Liver (tissue), 9 donors: Measurements from ENCODE around the gene GPR55. TPM values are rescaled to one million over a fixed set of nuclear protein-coding genes. Genes with fewer than 3 reads are reported as not detected.
A peak's percentile ranks its signal among the peaks of the same experiment; 100 is the strongest.

ENCODE experiments used
- DNase-seq: peaks from one replicate; pipeline ENCODE4 v3.0.0-alpha.2; 2017; ENCODE audit warnings: low spot score
- H3K27ac ChIP-seq, 2 donors: one replicate each; pipeline ENCODE4 v1.7.0; 2013; ENCODE audit warnings: inconsistent platforms in 2 of 2, low read length in 2 of 2, control low read depth in 1 of 2, low read depth in 1 of 2, mild to moderate bottlenecking in 1 of 2
- H3K27me3 ChIP-seq, 4 donors: one replicate each; pipeline versions ENCODE4 v1.6.1 to v1.7.0; 2013; ENCODE audit warnings: low read length in 3 of 4, inconsistent platforms in 1 of 4, mild to moderate bottlenecking in 1 of 4, moderate library complexity in 1 of 4; ENCODE audit not compliant: control insufficient read depth in 4 of 4, insufficient read depth in 4 of 4
- H3K36me3 ChIP-seq, 4 donors: one replicate each; pipeline versions ENCODE4 v1.6.1 to v1.7.0; 2013; ENCODE audit warnings: low read length in 3 of 4, mild to moderate bottlenecking in 3 of 4, low read depth in 1 of 4, moderate library complexity in 1 of 4; ENCODE audit not compliant: control insufficient read depth in 4 of 4, insufficient read depth in 3 of 4
- H3K4me1 ChIP-seq, 4 donors: one replicate each; pipeline versions ENCODE4 v1.6.1 to v1.7.0; 2013; ENCODE audit warnings: low read length in 3 of 4, mild to moderate bottlenecking in 3 of 4, moderate library complexity in 1 of 4; ENCODE audit not compliant: control insufficient read depth in 4 of 4, insufficient read depth in 4 of 4
- H3K4me3 ChIP-seq, 3 donors: one replicate each; pipeline versions ENCODE4 v1.6.1 to v1.7.0; 2013; ENCODE audit warnings: low read length in 3 of 3, control low read depth in 1 of 3, low read depth in 1 of 3, mild to moderate bottlenecking in 1 of 3
- H3K9ac ChIP-seq, 2 donors: one replicate each; pipeline ENCODE4 v1.7.0; 2013; ENCODE audit warnings: low read length in 2 of 2, mild to moderate bottlenecking in 2 of 2, moderate library complexity in 2 of 2, control low read depth in 1 of 2, low read depth in 1 of 2
- H3K9me3 ChIP-seq, 4 donors: one replicate each; pipeline versions ENCODE4 v1.6.1 to v1.7.0; 2013; ENCODE audit warnings: low read length in 3 of 4; ENCODE audit not compliant: control insufficient read depth in 4 of 4
- EGR1 ChIP-seq, 2 donors: IDR thresholded peaks; 2 replicates each; pipeline ENCODE4 v1.6.1; 2016 to 2018; ENCODE audit warnings: antibody characterized with exemption in 2 of 2, low read depth in 2 of 2
- FOXA1 ChIP-seq: IDR thresholded peaks from 2 replicates; pipeline ENCODE4 v1.6.1; 2016; ENCODE audit warnings: antibody characterized with exemption
- FOXA2 ChIP-seq: IDR thresholded peaks from 2 replicates; pipeline ENCODE4 v1.6.1; 2016; ENCODE audit warnings: antibody characterized with exemption
- GABPA ChIP-seq, 2 donors: IDR thresholded peaks in 1 of 2; conservative IDR thresholded peaks in 1 of 2; 2 replicates each; pipeline ENCODE4 v1.6.1; 2016; ENCODE audit warnings: antibody characterized with exemption in 2 of 2, mild to moderate bottlenecking in 1 of 2, moderate library complexity in 1 of 2
- HNF4A ChIP-seq, 2 donors: conservative IDR thresholded peaks; 2 replicates each; pipeline ENCODE4 v1.6.1; 2016; ENCODE audit warnings: antibody characterized with exemption in 2 of 2, mild to moderate bottlenecking in 2 of 2
- HNF4G ChIP-seq: IDR thresholded peaks from 2 replicates; pipeline ENCODE4 v1.6.1; 2016; ENCODE audit warnings: antibody characterized with exemption
- JUND ChIP-seq, 2 donors: IDR thresholded peaks; 2 replicates each; pipeline ENCODE4 v1.6.1; 2016; ENCODE audit warnings: antibody characterized with exemption in 2 of 2
- NR2F2 ChIP-seq: IDR thresholded peaks from 2 replicates; pipeline ENCODE4 v1.6.1; 2016; ENCODE audit warnings: antibody characterized with exemption
- RAD21 ChIP-seq, 2 donors: IDR thresholded peaks; 2 replicates each; pipeline ENCODE4 v1.6.1; 2016; ENCODE audit warnings: antibody characterized with exemption in 2 of 2, mild to moderate bottlenecking in 2 of 2
- RXRA ChIP-seq, 2 donors: IDR thresholded peaks; 2 replicates each; pipeline ENCODE4 v1.6.1; 2017 to 2018; ENCODE audit warnings: antibody characterized with exemption in 2 of 2, mild to moderate bottlenecking in 1 of 2
- SP1 ChIP-seq: IDR thresholded peaks from 2 replicates; pipeline ENCODE4 v1.6.1; 2018; ENCODE audit warnings: antibody characterized with exemption, mild to moderate bottlenecking
- TAF1 ChIP-seq: conservative IDR thresholded peaks from 2 replicates; pipeline ENCODE4 v1.6.1; 2016; ENCODE audit warnings: antibody characterized with exemption, mild to moderate bottlenecking
- YY1 ChIP-seq: IDR thresholded peaks from 2 replicates; pipeline ENCODE4 v1.6.1; 2016; ENCODE audit warnings: antibody characterized with exemption, mild to moderate bottlenecking
- ZBTB33 ChIP-seq: IDR thresholded peaks from 2 replicates; pipeline ENCODE4 v1.6.1; 2016; ENCODE audit warnings: antibody characterized with exemption
- WGBS: extraction: QIAGEN DNeasy Blood & Tissue Kit; methylation state at CpG from one replicate; pipeline ENCODE4 v1.1.7; 2013; 5-methylcytosine and 5-hydroxymethylcytosine counted together
- polyA plus RNA-seq, 2 donors: library from polyadenylated mRNA; stranded (reverse) in 1 of 2; unstranded in 1 of 2; fragments of 200-250 nt in 1 of 2; fragments of >200 nt in 1 of 2; fragmentation: Nextera tagmentation in 1 of 2; extraction: Ambion mirVana in 1 of 2; gene quantifications; one replicate each; pipeline versions ENCODE4 v1.2.1 to v1.2.3, GENCODE V29; 2013 to 2015
- total RNA-seq, 2 donors: library from RNA; depleted of rRNA; stranded (reverse); fragments of >200 nt; gene quantifications; one replicate each; pipeline ENCODE4 v1.2.3, GENCODE V29; 2014
- TF ChIP-seq, protein P1 (sequence below): IDR thresholded peaks from 2 replicates; pipeline ENCODE4 v1.6.1; 2016; ENCODE audit warnings: antibody characterized with exemption
- TF ChIP-seq, protein P2 (sequence below): fragments of 150-350 bp; IDR thresholded peaks from 2 replicates; pipeline ENCODE4 v1.5.1; 2017; ENCODE audit warnings: improper control_type of control experiment, low read depth, low read length; ENCODE audit not compliant: missing input control
- TF ChIP-seq, protein P3 (sequence below): IDR thresholded peaks from 2 replicates; pipeline ENCODE4 v1.6.1; 2016; ENCODE audit warnings: antibody characterized with exemption, mild to moderate bottlenecking
- TF ChIP-seq, protein P4 (sequence below): IDR thresholded peaks from 2 replicates; pipeline ENCODE4 v1.6.1; 2016; ENCODE audit warnings: antibody characterized with exemption
- donor health status: healthy.
- donor health status: healthy.
- donor health status: healthy.
- donor health status: healthy.
- donor health status: healthy.

The GPR55 gene
- total and polyA plus RNA-seq, 4 donors: 0.05 to 0.17 (median 0.10) TPM; not detected in 1

GRCh38 chr2:230868161-230868946, 56.7 kb downstream of the GPR55 start:
- Histone ChIP-seq H3K27ac (peak overlapping the region in 1 of 2 donors; percentile 10), H3K27me3 (no peaks in the 10 kb centered on the region), H3K4me3 (no peak overlapping the region), H3K9me3 (no peaks in the 10 kb centered on the region), H3K4me1 (peaks cover 0 to 16% (median 6%) of the 10 kb centered on the region in 4 donors), H3K36me3 (no peaks in the 10 kb centered on the region), H3K9ac (no peak overlapping the region)
- WGBS: 76% methylated on average over 15 of the region's 15 CpGs
- no peak for DNase-seq
- TF ChIP-seq HNF4G: no peak
- no peak for TF ChIP-seq FOXA1
- no peak for TF ChIP-seq ZBTB33
- TF ChIP-seq FOXA2: no peak
- no peak for TF ChIP-seq SP1
- TF ChIP-seq JUND (IDR thresholded peaks at IDR 0.05): no peak
- TF ChIP-seq, protein P1, sequence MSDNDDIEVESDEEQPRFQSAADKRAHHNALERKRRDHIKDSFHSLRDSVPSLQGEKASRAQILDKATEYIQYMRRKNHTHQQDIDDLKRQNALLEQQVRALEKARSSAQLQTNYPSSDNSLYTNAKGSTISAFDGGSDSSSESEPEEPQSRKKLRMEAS: no peak
- no peak for TF ChIP-seq YY1
- no peak for TF ChIP-seq GABPA (IDR thresholded peaks at IDR 0.05 in 1 of 2, conservative IDR thresholded peaks at IDR 0.05 in 1 of 2)
- TF ChIP-seq, protein P2, sequence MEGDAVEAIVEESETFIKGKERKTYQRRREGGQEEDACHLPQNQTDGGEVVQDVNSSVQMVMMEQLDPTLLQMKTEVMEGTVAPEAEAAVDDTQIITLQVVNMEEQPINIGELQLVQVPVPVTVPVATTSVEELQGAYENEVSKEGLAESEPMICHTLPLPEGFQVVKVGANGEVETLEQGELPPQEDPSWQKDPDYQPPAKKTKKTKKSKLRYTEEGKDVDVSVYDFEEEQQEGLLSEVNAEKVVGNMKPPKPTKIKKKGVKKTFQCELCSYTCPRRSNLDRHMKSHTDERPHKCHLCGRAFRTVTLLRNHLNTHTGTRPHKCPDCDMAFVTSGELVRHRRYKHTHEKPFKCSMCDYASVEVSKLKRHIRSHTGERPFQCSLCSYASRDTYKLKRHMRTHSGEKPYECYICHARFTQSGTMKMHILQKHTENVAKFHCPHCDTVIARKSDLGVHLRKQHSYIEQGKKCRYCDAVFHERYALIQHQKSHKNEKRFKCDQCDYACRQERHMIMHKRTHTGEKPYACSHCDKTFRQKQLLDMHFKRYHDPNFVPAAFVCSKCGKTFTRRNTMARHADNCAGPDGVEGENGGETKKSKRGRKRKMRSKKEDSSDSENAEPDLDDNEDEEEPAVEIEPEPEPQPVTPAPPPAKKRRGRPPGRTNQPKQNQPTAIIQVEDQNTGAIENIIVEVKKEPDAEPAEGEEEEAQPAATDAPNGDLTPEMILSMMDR: no peak
- TF ChIP-seq NR2F2: no peak
- TF ChIP-seq, protein P3, sequence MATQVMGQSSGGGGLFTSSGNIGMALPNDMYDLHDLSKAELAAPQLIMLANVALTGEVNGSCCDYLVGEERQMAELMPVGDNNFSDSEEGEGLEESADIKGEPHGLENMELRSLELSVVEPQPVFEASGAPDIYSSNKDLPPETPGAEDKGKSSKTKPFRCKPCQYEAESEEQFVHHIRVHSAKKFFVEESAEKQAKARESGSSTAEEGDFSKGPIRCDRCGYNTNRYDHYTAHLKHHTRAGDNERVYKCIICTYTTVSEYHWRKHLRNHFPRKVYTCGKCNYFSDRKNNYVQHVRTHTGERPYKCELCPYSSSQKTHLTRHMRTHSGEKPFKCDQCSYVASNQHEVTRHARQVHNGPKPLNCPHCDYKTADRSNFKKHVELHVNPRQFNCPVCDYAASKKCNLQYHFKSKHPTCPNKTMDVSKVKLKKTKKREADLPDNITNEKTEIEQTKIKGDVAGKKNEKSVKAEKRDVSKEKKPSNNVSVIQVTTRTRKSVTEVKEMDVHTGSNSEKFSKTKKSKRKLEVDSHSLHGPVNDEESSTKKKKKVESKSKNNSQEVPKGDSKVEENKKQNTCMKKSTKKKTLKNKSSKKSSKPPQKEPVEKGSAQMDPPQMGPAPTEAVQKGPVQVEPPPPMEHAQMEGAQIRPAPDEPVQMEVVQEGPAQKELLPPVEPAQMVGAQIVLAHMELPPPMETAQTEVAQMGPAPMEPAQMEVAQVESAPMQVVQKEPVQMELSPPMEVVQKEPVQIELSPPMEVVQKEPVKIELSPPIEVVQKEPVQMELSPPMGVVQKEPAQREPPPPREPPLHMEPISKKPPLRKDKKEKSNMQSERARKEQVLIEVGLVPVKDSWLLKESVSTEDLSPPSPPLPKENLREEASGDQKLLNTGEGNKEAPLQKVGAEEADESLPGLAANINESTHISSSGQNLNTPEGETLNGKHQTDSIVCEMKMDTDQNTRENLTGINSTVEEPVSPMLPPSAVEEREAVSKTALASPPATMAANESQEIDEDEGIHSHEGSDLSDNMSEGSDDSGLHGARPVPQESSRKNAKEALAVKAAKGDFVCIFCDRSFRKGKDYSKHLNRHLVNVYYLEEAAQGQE: no peak
- no peak for TF ChIP-seq HNF4A (conservative IDR thresholded peaks at IDR 0.05)
- TF ChIP-seq RXRA (IDR thresholded peaks at IDR 0.05): no peak
- TF ChIP-seq, protein P4, sequence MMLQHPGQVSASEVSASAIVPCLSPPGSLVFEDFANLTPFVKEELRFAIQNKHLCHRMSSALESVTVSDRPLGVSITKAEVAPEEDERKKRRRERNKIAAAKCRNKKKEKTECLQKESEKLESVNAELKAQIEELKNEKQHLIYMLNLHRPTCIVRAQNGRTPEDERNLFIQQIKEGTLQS: no peak
- TF ChIP-seq EGR1 (IDR thresholded peaks at IDR 0.05; ENCODE audit: low read depth in 2 of 2): no peak
- TF ChIP-seq TAF1: no peak
- no peak for TF ChIP-seq RAD21 (IDR thresholded peaks at IDR 0.05)
